Upper lobe of right lung (tissue), 1 donor: ENCODE measurements around the gene SYNGR3. TPM values are rescaled to one million over a fixed set of nuclear protein-coding genes. Genes with fewer than 3 reads are reported as not detected.
A peak's percentile ranks its signal among the peaks of the same experiment; 100 is the strongest.
"Not testable (repeated sequence)": the region's sequence is repeated elsewhere in the genome, so short reads cannot be mapped to it uniquely, and the experiment has no call there.

Experiments used
- ATAC-seq: fragments of 200-7000 bp; cut with Tn5 transposase; one replicate; pipeline ENCODE4 v1.9.1; 2020; ENCODE audit warnings: mild to moderate bottlenecking, moderate library complexity
- DNase-seq: peaks from one replicate; pipeline ENCODE4 v3.0.0-alpha.2; 2020
- H3K27ac ChIP-seq: fragments of 200-600 bp; one replicate; pipeline ENCODE4 v1.8.0; 2022
- H3K27me3 ChIP-seq: fragments of 200-600 bp; one replicate; pipeline ENCODE4 v1.8.0; 2022; ENCODE audit warnings: mild to moderate bottlenecking
- H3K36me3 ChIP-seq: fragments of 200-600 bp; one replicate; pipeline ENCODE4 v1.8.0; 2022
- H3K4me1 ChIP-seq: fragments of 200-600 bp; one replicate; pipeline ENCODE4 v1.8.0; 2022
- H3K4me3 ChIP-seq: fragments of 200-600 bp; one replicate; pipeline ENCODE4 v1.8.0; 2022; ENCODE audit warnings: mild to moderate bottlenecking
- H3K9me3 ChIP-seq: fragments of 200-600 bp; one replicate; pipeline ENCODE4 v1.8.0; 2022
- CTCF ChIP-seq: fragments of 200-600 bp; IDR thresholded peaks from one replicate; pipeline ENCODE4 v1.8.0; 2022; ENCODE audit warnings: antibody characterized with exemption
- intact Hi-C: fragments of 100-400 bp; cut with DNase I; formaldehyde crosslinking; loops from one replicate; pipeline ENCODE4 v1.11.0; 2022
- total RNA-seq: library from RNA; stranded (reverse); fragmentation: NEBNext Ultra II Directional; extraction: Animal tissue kit (Norgen Biotek cat#: 25700); gene quantifications from one replicate; pipeline ENCODE4 v1.2.1, GENCODE V29; 2021
- donor health status: DM: no; HTN: yes; CAD: no; lungs with severe emphysema.

Gene SYNGR3
- total RNA-seq, 1 donor from 2014 or later = 0.61 TPM

DNA sequence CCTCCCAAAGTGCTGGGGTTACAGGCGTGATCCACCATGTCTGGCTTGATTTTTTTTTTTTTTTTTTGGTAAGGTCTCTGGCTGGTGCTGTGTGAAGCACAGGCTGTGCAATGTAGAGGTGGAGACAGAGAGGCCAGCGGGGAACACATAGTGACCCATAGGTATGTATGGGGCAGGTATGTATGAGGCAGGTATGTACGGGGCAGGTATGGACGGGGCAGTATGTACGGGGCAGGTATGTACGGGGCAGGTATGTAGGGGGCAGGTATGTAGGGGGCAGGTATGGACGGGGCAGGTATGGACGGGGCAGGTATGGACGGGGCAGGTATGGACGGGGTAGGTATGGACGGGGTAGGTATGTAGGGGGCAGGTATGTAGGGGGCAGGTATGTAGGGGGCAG is 40.3 kb upstream of the SYNGR3 start:
- no peaks in the 10 kb centered on the region for H3K4me1 ChIP-seq
- H3K36me3 ChIP-seq = no peaks in the 10 kb centered on the region
- ATAC-seq = no peak
- intact Hi-C loops = no loop called here
- no peaks in the 10 kb centered on the region for H3K9me3 ChIP-seq
- TF ChIP-seq CTCF = no peak
- DNase-seq = no peak
- no peaks in the 10 kb centered on the region for H3K27me3 ChIP-seq
- H3K27ac ChIP-seq = no peak overlapping the region
- no peak overlapping the region for H3K4me3 ChIP-seq

DNA sequence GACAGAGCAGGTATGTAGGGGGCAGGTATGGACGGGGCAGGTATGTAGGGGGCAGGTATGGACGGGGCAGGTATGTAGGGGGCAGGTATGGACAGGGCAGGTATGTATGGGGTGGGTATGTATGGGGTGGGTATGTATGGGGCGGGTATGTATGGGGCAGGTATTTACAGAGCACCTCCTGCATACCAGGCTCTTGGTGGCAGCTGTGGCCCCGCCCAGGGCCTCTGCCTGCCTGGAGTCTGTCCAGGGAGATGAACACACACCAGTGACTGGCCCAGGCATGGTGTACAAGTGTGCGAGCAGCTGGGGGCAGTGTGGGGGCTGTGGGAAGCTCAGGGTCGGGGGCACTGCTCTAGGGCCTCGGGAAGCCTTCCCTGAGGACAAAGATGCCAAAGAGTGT is 39.7 kb upstream of the SYNGR3 start:
- H3K4me1 ChIP-seq = no peaks in the 10 kb centered on the region
- no peaks in the 10 kb centered on the region for H3K9me3 ChIP-seq
- no peak overlapping the region for H3K4me3 ChIP-seq
- no peaks in the 10 kb centered on the region for H3K27me3 ChIP-seq
- ATAC-seq (no peak), DNase-seq (no peak)
- no peak for TF ChIP-seq CTCF
- no peak overlapping the region for H3K27ac ChIP-seq
- H3K36me3 ChIP-seq = no peaks in the 10 kb centered on the region
- intact Hi-C loops = no loop called here

DNA sequence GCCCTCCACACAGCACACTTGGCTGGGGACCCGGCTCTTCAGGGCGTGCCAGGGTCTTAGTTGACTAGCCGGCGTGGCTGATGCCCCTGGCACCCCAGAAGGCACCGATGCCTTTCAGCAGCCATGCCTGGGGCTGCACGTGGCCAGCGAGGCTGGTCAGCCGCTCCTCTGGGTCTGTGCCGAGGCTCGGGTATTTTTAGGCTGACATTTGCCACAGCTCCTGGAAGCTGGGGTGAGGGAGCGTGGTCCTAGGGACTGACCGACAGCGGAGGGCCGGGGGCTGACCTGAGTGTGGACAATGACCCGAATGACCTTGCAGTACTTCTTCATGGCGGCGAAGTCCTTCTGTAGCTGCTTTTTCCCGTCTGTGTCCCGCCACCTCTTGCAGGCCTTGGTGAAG is 39.2 kb upstream of the SYNGR3 start:
- no peak for DNase-seq
- TF ChIP-seq CTCF = no peak
- intact Hi-C loops = no loop called here
- H3K4me1 ChIP-seq = no peaks in the 10 kb centered on the region
- H3K4me3 ChIP-seq = no peak overlapping the region
- H3K27ac ChIP-seq = no peak overlapping the region
- H3K9me3 ChIP-seq = no peaks in the 10 kb centered on the region
- no peaks in the 10 kb centered on the region for H3K36me3 ChIP-seq
- H3K27me3 ChIP-seq = no peaks in the 10 kb centered on the region
- no peak for ATAC-seq

DNA sequence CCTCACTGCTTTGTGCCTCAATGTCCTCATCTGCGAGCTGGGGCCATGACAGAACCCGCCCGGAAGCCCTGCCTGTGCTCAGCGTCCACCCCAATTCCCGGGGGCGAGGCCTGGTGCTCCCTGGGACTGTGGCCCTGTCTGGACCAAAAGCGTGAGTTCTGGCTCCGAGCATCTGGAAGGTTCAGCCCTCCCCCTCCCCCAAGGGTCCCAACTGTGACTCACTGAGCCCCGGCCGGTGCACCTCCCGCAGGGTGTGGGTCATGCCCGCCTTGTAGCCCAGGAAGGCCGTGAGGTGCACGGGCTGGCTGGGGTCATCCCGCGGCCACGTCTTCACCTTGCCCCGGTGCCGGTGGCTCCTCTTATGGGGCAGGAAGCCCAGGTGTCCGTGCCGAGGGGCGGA is 36.0 kb upstream of the SYNGR3 start:
- Histone ChIP-seq H3K4me1 (peaks cover under 1% of the 10 kb centered on the region), H3K27me3 (no peaks in the 10 kb centered on the region), H3K9me3 (no peaks in the 10 kb centered on the region), H3K4me3 (no peak overlapping the region), H3K27ac (no peak overlapping the region), H3K36me3 (no peaks in the 10 kb centered on the region)
- intact Hi-C loops = no loop called here
- ATAC-seq (no peak), DNase-seq (peak; percentile 64)
- TF ChIP-seq CTCF = no peak

- H3K27me3 ChIP-seq, ATAC-seq, H3K27ac ChIP-seq, H3K9me3 ChIP-seq, DNase-seq, intact Hi-C loops, H3K4me3 ChIP-seq: not testable (repeated sequence)
- H3K4me1 ChIP-seq = peaks cover 18% of the 10 kb centered on the region
- H3K36me3 ChIP-seq = peaks cover 22% of the 10 kb centered on the region
These were observed 32.2 kb upstream of the SYNGR3 start for GRCh38 chr16:1957434-1958142.

- Histone ChIP-seq H3K36me3 (peaks cover 27% of the 10 kb centered on the region), H3K4me1 (peaks cover 19% of the 10 kb centered on the region)
- ATAC-seq, intact Hi-C loops, H3K27me3 ChIP-seq, H3K9me3 ChIP-seq, H3K4me3 ChIP-seq, H3K27ac ChIP-seq: not testable (repeated sequence)
- peak; percentile 67 for DNase-seq
These were observed 31.7 kb upstream of the SYNGR3 start for GRCh38 chr16:1958143-1958491.
